H1 (cell line): ENCODE results near the gene ELAPOR1. TPM values are rescaled to one million over a fixed set of nuclear protein-coding genes. Genes with fewer than 3 reads are reported as not detected.

Source experiments
- CTCF ChIA-PET: fragments of 300-600 bp; sonication (Branson Sonifier 250); formaldehyde crosslinking; loops from one replicate; lab custom pipeline; 2021; ENCODE audit not compliant: partially characterized antibody; lab: Charles Lee
- POLR2A ChIA-PET: fragments of 300-600 bp; sonication (Branson Sonifier 250); formaldehyde crosslinking; loops from one replicate; lab custom pipeline; 2021; ENCODE audit warnings: inconsistent platforms; ENCODE audit not compliant: partially characterized antibody; lab: Charles Lee
- DNase-seq, 2 experiments: peaks; one replicate each; pipeline versions ENCODE4 v3.0.0 to v3.0.0-alpha.2; 2010 to 2022; ENCODE audit warnings: low spot score in 2 of 2, low read depth in 1 of 2, mixed read lengths in 1 of 2
- FAIRE-seq: peaks from 2 replicates; lab custom pipeline; 2011; peaks lifted over from hg19 to GRCh38; lab: Jason Lieb, UNC
- H2AFZ ChIP-seq: 2 replicates; pipeline ENCODE4 v1.8.1; 2012; ENCODE audit warnings: low read length, inconsistent platforms
- H2AK5ac ChIP-seq: 2 replicates; pipeline ENCODE4 v1.6.1; 2013; ENCODE audit warnings: low read depth, low read length
- H2BK120ac ChIP-seq: replicated peaks from 2 replicates; pipeline ENCODE3; 2013; ENCODE audit warnings: low read depth, low read length, inconsistent platforms
- H2BK12ac ChIP-seq: 2 replicates; pipeline ENCODE4 v1.6.1; 2013; ENCODE audit warnings: low read depth, low read length
- H2BK15ac ChIP-seq: 2 replicates; pipeline ENCODE4 v1.6.1; 2013; ENCODE audit warnings: low read length
- H2BK20ac ChIP-seq: 2 replicates; pipeline ENCODE4 v1.6.1; 2013; ENCODE audit warnings: low read length
- H2BK5ac ChIP-seq: 2 replicates; pipeline ENCODE4 v1.6.1; 2013; ENCODE audit warnings: low read depth, low read length
- H3K14ac ChIP-seq: 2 replicates; pipeline ENCODE4 v1.6.1; 2013; ENCODE audit warnings: inconsistent platforms; ENCODE audit not compliant: insufficient read length
- H3K18ac ChIP-seq: 2 replicates; pipeline ENCODE4 v1.6.1; 2013; ENCODE audit warnings: low read length; ENCODE audit errors: extremely low read depth
- H3K23ac ChIP-seq: 2 replicates; pipeline ENCODE4 v1.6.1; 2013; ENCODE audit warnings: inconsistent platforms; ENCODE audit not compliant: insufficient read length
- H3K23me2 ChIP-seq: 2 replicates; pipeline ENCODE4 v1.6.1; 2013; ENCODE audit warnings: low read depth, low read length
- H3K27ac ChIP-seq: 2 replicates; pipeline ENCODE4 v1.6.1; 2011; ENCODE audit warnings: low read depth, low read length, inconsistent platforms
- H3K27me3 ChIP-seq, 4 experiments: replicated peaks in 1 of 4; 1 replicate in 1 of 4; 2 replicates in 3 of 4; pipeline versions ENCODE4 v1.6.1 to v1.8.1; 2011 to 2013; ENCODE audit warnings: low read length in 3 of 4, mild to moderate bottlenecking in 3 of 4, inconsistent platforms in 2 of 4, mixed read lengths in 2 of 4, moderate library complexity in 1 of 4; ENCODE audit not compliant: control insufficient read depth in 3 of 4, insufficient read depth in 3 of 4; ENCODE audit errors: extremely low read depth in 1 of 4
- H3K36me3 ChIP-seq, 4 experiments: 2 replicates each; pipeline versions ENCODE4 v1.6.1 to v1.8.1; 2011 to 2013; ENCODE audit warnings: mild to moderate bottlenecking in 4 of 4, low read length in 3 of 4, moderate library complexity in 2 of 4, control low read depth in 1 of 4, inconsistent platforms in 1 of 4; ENCODE audit not compliant: insufficient read depth in 4 of 4, control insufficient read depth in 2 of 4
- H3K4ac ChIP-seq: replicated peaks from 2 replicates; pipeline ENCODE3; 2013; ENCODE audit warnings: low read length, low read depth, mixed read lengths, inconsistent platforms; ENCODE audit not compliant: insufficient read length
- H3K4me1 ChIP-seq, 4 experiments: replicated peaks in 1 of 4; 1 replicate in 1 of 4; 2 replicates in 3 of 4; pipeline versions ENCODE4 v1.6.1 to v1.8.1; 2011 to 2013; ENCODE audit warnings: low read length in 3 of 4, inconsistent platforms in 2 of 4, mixed read lengths in 1 of 4; ENCODE audit not compliant: insufficient read depth in 4 of 4, control insufficient read depth in 3 of 4
- H3K4me2 ChIP-seq, 2 experiments: 2 replicates each; pipeline versions ENCODE4 v1.6.1 to v1.8.1; 2011 to 2013; ENCODE audit warnings: low read depth in 2 of 2, low read length in 2 of 2, control low read depth in 1 of 2, inconsistent platforms in 1 of 2, mild to moderate bottlenecking in 1 of 2; ENCODE audit not compliant: insufficient read depth in 1 of 2
- H3K4me3 ChIP-seq, 4 experiments: fragments of 200-600, 300-600 bp in 1 of 4; sonication (generic), shearing (Covaris generic), sonication (Bioruptor Twin) in 1 of 4; 2 replicates each; pipeline versions ENCODE4 v1.5.1 to v1.8.1; 2011 to 2016; ENCODE audit warnings: low read length in 4 of 4, low read depth in 3 of 4, control low read depth in 2 of 4, inconsistent platforms in 2 of 4, mild to moderate bottlenecking in 2 of 4, mixed read lengths in 1 of 4, moderate library complexity in 1 of 4; ENCODE audit not compliant: insufficient read depth in 2 of 4; ENCODE audit errors: extremely low read depth in 1 of 4
- H3K56ac ChIP-seq: replicated peaks from 2 replicates; pipeline ENCODE3; 2013; ENCODE audit warnings: low read depth, mild to moderate bottlenecking, mixed read lengths, low read length, inconsistent platforms; ENCODE audit not compliant: insufficient read length
- H3K79me1 ChIP-seq: 2 replicates; pipeline ENCODE4 v1.6.1; 2013; ENCODE audit warnings: low read depth, low read length, control low read depth
- H3K79me2 ChIP-seq, 2 experiments: 2 replicates each; pipeline versions ENCODE4 v1.6.1 to v1.8.1; 2012 to 2013; ENCODE audit warnings: low read length in 2 of 2, mild to moderate bottlenecking in 2 of 2, inconsistent platforms in 1 of 2; ENCODE audit not compliant: insufficient read depth in 2 of 2, control insufficient read depth in 1 of 2
- H3K9ac ChIP-seq, 4 experiments: replicated peaks in 1 of 4; 1 replicate in 1 of 4; 2 replicates in 3 of 4; pipeline versions ENCODE4 v1.6.1 to v1.8.1; 2011 to 2013; ENCODE audit warnings: low read depth in 3 of 4, low read length in 3 of 4, control low read depth in 2 of 4, mild to moderate bottlenecking in 2 of 4, moderate library complexity in 2 of 4, inconsistent platforms in 1 of 4; ENCODE audit errors: extremely low read depth in 1 of 4
- H3K9me3 ChIP-seq, 2 experiments: 2 replicates each; pipeline versions ENCODE4 v1.6.1 to v1.8.1; 2012 to 2013; ENCODE audit warnings: mild to moderate bottlenecking in 2 of 2, moderate library complexity in 2 of 2, control low read depth in 1 of 2, inconsistent platforms in 1 of 2, low read depth in 1 of 2, low read length in 1 of 2, mixed read lengths in 1 of 2; ENCODE audit not compliant: insufficient read depth in 2 of 2
- H4K20me1 ChIP-seq, 2 experiments: replicated peaks in 1 of 2; 2 replicates each; pipeline versions ENCODE3 to v1.8.1; 2011 to 2013; ENCODE audit warnings: inconsistent platforms in 2 of 2, low read length in 2 of 2, mild to moderate bottlenecking in 1 of 2; ENCODE audit not compliant: insufficient read depth in 2 of 2, control insufficient read depth in 1 of 2
- H4K5ac ChIP-seq: 2 replicates; pipeline ENCODE4 v1.6.1; 2013; ENCODE audit warnings: low read length, low read depth, mixed read lengths, inconsistent platforms; ENCODE audit not compliant: insufficient read length
- H4K8ac ChIP-seq: 2 replicates; pipeline ENCODE4 v1.8.0; 2013; ENCODE audit warnings: mild to moderate bottlenecking, moderate library complexity, low read length, inconsistent platforms; ENCODE audit not compliant: insufficient read depth; ENCODE audit errors: extremely low read depth
- H4K91ac ChIP-seq: replicated peaks from 2 replicates; pipeline ENCODE3; 2013; ENCODE audit warnings: low read length, mixed read lengths, inconsistent platforms; ENCODE audit not compliant: insufficient read length
- TAF7 ChIP-seq: optimal IDR thresholded peaks from 2 replicates; pipeline ENCODE3; 2011; ENCODE audit warnings: low read depth, mild to moderate bottlenecking, inconsistent platforms, low read length, moderate library complexity, borderline replicate concordance
- WGBS, 2 experiments: shearing (Covaris generic) in 1 of 2; methylation state at CpG; one replicate each; pipeline versions ENCODE4 v1.1.6 to v1.1.7; 2013 to 2015; ENCODE audit warnings: low lambda C conversion rate in 2 of 2, mixed read lengths in 2 of 2, inconsistent platforms in 1 of 2, low coverage in 1 of 2, missing lambda C conversion rate in 1 of 2; ENCODE audit not compliant: insufficient replicate concordance in 2 of 2, insufficient coverage in 1 of 2, insufficient read length in 1 of 2; ENCODE audit errors: extremely low coverage in 1 of 2, missing lambda C conversion rate in 1 of 2; 5-methylcytosine and 5-hydroxymethylcytosine counted together
- polyA plus RNA-seq, 7 experiments: library from polyadenylated mRNA; depleted of rRNA in 3 of 7; stranded (reverse) in 5 of 7; unstranded in 2 of 7; fragments of >200 nt in 5 of 7; fragments of 200-250 nt in 2 of 7; gene quantifications; 1 replicate in 5 of 7; 2 replicates in 1 of 7; 4 replicates in 1 of 7; pipeline versions ENCODE4 v1.2.1 to v1.2.3, GENCODE V29; 2011 to 2013; ENCODE audit warnings: missing spikeins in 2 of 7, mixed read lengths in 2 of 7
- total RNA-seq: library from RNA; stranded (reverse); fragmentation: NEBNext Ultra II Directional; extraction: Animal tissue kit (Norgen Biotek cat#: 25700); gene quantifications from 2 replicates; pipeline ENCODE4 v1.2.1, GENCODE V29; 2021
- TF ChIP-seq, protein P1 (sequence below): IDR thresholded peaks from 2 replicates; pipeline ENCODE4 v1.6.1; 2012; ENCODE audit warnings: inconsistent platforms

ELAPOR1 gene
- total and polyA plus RNA-seq, 2 of the 8 experiments (the other 6 are each of a cell fraction or from before 2014, with no cell fraction given) = 1.2 to 2.5 TPM

DNA sequence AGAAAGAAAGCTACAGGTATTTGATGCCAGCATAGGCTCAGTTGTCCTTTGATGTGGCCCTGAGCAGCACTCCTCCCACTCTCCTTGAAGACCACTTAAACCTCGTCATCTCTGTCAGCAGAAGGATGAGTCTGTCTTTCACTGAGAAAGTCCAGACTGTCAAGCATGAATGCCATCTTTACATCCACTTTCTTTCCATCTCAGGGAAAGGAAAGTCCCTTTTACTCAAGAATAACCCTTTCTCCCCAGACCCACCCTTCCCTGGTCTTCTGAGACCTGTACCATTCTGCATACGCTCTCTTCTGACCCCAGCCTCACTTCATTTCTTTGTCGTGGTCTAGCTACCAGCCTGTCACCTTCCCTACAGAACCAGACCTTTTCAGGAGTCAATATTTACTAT, 4.0 kb upstream of the ELAPOR1 start:
- no peak overlapping the region for H4K91ac ChIP-seq
- peaks cover 0 to 9% (median 3%) of the 10 kb centered on the region in 4 experiments; a peak in 4 of 7 replicates for H3K4me1 ChIP-seq
- 69% methylated on average over 3 of the region's 3 CpGs; no CpG with 5 or more reads in 1 of the 2 experiments for WGBS, 2 experiments
- H3K9ac ChIP-seq = no peak overlapping the region
- H2AFZ ChIP-seq = no peak overlapping the region
- no peak overlapping the region for H2BK20ac ChIP-seq
- H3K9me3 ChIP-seq = no peaks in the 10 kb centered on the region
- FAIRE-seq (no peak), DNase-seq (no peak)
- H3K36me3 ChIP-seq = no peaks in the 10 kb centered on the region; a peak in 1 of 8 replicates
- H2AK5ac ChIP-seq = no peak overlapping the region
- H3K56ac ChIP-seq = no peak overlapping the region
- H3K27me3 ChIP-seq = peaks cover 13 to 32% (median 25%) of the 10 kb centered on the region in 4 experiments
- POLR2A ChIA-PET = interaction anchor here (8.6 kb wide), 1 partner anchor 9 kb away, joined by 106 read pairs; no protein-coding TSS in a partner anchor
- H4K20me1 ChIP-seq = no peaks in the 10 kb centered on the region
- H4K5ac ChIP-seq = no peak overlapping the region
- no peak overlapping the region for H3K14ac ChIP-seq
- no peak overlapping the region for H3K4ac ChIP-seq
- H2BK12ac ChIP-seq = no peak overlapping the region
- no peak overlapping the region for H3K23ac ChIP-seq
- H3K23me2 ChIP-seq = peaks cover 11% of the 10 kb centered on the region
- no peak overlapping the region for H3K4me3 ChIP-seq
- H2BK5ac ChIP-seq = no peak overlapping the region
- CTCF ChIA-PET = interaction anchor here (0.5 to 4.8 kb wide), 10 partner anchors 9 to 167 kb away, joined by 3 to 32 read pairs (median 3); no protein-coding TSS in a partner anchor
- H3K4me2 ChIP-seq = no peak overlapping the region
- H2BK15ac ChIP-seq = no peak overlapping the region
- H3K79me2 ChIP-seq = no peaks in the 10 kb centered on the region
- H2BK120ac ChIP-seq = no peak overlapping the region
- H3K79me1 ChIP-seq = no peaks in the 10 kb centered on the region
- H3K18ac ChIP-seq = no peak overlapping the region
- no peak overlapping the region for H4K8ac ChIP-seq
- no peak overlapping the region for H3K27ac ChIP-seq
- no peak for TF ChIP-seq TAF7
- TF ChIP-seq, protein P1, sequence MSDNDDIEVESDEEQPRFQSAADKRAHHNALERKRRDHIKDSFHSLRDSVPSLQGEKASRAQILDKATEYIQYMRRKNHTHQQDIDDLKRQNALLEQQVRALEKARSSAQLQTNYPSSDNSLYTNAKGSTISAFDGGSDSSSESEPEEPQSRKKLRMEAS = no peak
